ENCODE data around the gene NKX6-2.

The NKX6-2 gene

GRCh38 chr10:132817701-132818211, 31.8 kb upstream of the NKX6-2 start:
- ChIA-PET CTCF (no interaction called here), POLR2A (no interaction called here)
- no peak for TF ChIP-seq CTCF (IDR thresholded peaks at IDR 0.05; ENCODE audit: control extremely low read depth, extremely low read depth, low read depth, missing control alignments)
- no peak for DNase-seq (ENCODE audit: extremely low spot score)

- POLR2A ChIA-PET: no interaction called here
- no peak for DNase-seq (ENCODE audit: extremely low spot score)
- CTCF ChIA-PET: no interaction called here
- no peak for TF ChIP-seq CTCF (IDR thresholded peaks at IDR 0.05; ENCODE audit: control extremely low read depth, extremely low read depth, low read depth, missing control alignments)
Observed at GRCh38 chr10:132816718-132817117, 30.8 kb upstream of the NKX6-2 start.

GRCh38 chr10:132815168-132815857, 29.4 kb upstream of the NKX6-2 start:
- TF ChIP-seq CTCF (IDR thresholded peaks at IDR 0.05; ENCODE audit: control extremely low read depth, extremely low read depth, low read depth, missing control alignments): no peak
- ChIA-PET CTCF (no interaction called here), POLR2A (no interaction called here)
- no peak for DNase-seq (ENCODE audit: extremely low spot score)

- CTCF ChIA-PET: no interaction called here
- DNase-seq (ENCODE audit: extremely low spot score): no peak
- no peak for TF ChIP-seq CTCF (IDR thresholded peaks at IDR 0.05; ENCODE audit: control extremely low read depth, extremely low read depth, low read depth, missing control alignments)
- POLR2A ChIA-PET: no interaction called here
Observed at GRCh38 chr10:132814469-132814856, 28.5 kb upstream of the NKX6-2 start.

GRCh38 chr10:132813560-132814468, 27.9 kb upstream of the NKX6-2 start:
- POLR2A ChIA-PET: no interaction called here
- CTCF ChIA-PET: no interaction called here
- no peak for TF ChIP-seq CTCF (IDR thresholded peaks at IDR 0.05; ENCODE audit: control extremely low read depth, extremely low read depth, low read depth, missing control alignments)
- DNase-seq (ENCODE audit: extremely low spot score): no peak

GRCh38 chr10:132813001-132813401, 27.1 kb upstream of the NKX6-2 start:
- ChIA-PET CTCF (no interaction called here), POLR2A (no interaction called here)
- no peak for TF ChIP-seq CTCF (IDR thresholded peaks at IDR 0.05; ENCODE audit: control extremely low read depth, extremely low read depth, low read depth, missing control alignments)
- DNase-seq (ENCODE audit: extremely low spot score): no peak

Data from GM10248 (cell line).